ENCODE measurements around the gene RASAL2.

- TF ChIP-seq CTCF (conservative IDR thresholded peaks at IDR 0.05 in 1 of 2, IDR thresholded peaks at IDR 0.05 in 1 of 2; ENCODE audit: low read depth in 1 of 2, low read length in 2 of 2) (no peak), EZH2 (IDR thresholded peaks at IDR 0.05; ENCODE audit: low read length, missing control alignments) (no peak)
These were observed 97.0 kb downstream of the RASAL2 start for GRCh38 chr1:178190881-178191280.
